Mammary epithelial cell (primary cell): ENCODE measurements around the gene SFT2D1.

Experiments used
- EZH2 ChIP-seq: IDR thresholded peaks from 2 replicates; pipeline ENCODE4 v1.6.1; 2012; ENCODE audit warnings: low read length, inconsistent platforms, borderline replicate concordance
- TF ChIP-seq, protein P1 (sequence below), 2 donors: IDR thresholded peaks in 1 of 2; conservative IDR thresholded peaks in 1 of 2; 2 replicates each; pipeline ENCODE4 v1.5.1; 2011 to 2012; ENCODE audit warnings: inconsistent platforms in 2 of 2, low read length in 2 of 2, mild to moderate bottlenecking in 2 of 2, control low read depth in 1 of 2, low read depth in 1 of 2; ENCODE audit not compliant: insufficient read depth in 1 of 2; ENCODE audit errors: extremely low read depth in 1 of 2

DNA sequence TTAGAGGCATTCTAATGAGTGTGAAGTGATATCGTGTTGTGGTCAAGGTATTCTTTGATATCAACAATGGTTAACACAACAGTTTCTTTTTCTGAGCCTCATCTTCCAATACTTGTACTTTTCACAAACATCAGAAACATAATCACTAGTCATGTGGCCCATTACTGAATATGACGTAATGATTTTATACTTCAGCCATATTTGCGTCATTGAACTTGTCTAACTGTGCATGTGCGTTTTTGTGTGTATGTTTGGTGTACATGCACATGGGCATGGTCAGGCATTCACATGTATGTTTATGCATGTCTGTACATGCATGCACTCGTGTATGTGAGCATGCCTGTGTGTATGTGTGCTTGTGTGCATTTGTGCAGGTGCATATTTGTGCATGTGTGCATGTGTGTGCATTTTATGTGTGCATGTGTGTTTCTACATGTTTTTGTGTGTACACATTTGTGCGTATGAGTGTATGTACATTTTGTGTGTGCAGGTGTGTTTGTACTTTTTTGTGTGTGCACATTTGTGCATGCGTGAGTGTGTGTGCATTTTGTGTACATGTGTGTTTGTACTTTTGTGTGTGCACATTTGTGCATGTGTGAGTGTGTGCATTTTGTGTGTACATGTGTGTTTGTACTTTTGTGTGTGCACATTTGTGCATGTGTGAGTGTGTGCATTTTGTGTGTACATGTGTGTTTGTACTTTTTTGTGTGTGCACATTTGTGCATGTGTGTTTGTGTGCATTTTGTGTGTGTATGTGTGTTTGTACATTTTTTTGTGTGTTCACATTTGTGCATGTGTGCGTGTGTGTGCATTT is 63.6 kb downstream of the SFT2D1 start:
- TF ChIP-seq, protein P1, sequence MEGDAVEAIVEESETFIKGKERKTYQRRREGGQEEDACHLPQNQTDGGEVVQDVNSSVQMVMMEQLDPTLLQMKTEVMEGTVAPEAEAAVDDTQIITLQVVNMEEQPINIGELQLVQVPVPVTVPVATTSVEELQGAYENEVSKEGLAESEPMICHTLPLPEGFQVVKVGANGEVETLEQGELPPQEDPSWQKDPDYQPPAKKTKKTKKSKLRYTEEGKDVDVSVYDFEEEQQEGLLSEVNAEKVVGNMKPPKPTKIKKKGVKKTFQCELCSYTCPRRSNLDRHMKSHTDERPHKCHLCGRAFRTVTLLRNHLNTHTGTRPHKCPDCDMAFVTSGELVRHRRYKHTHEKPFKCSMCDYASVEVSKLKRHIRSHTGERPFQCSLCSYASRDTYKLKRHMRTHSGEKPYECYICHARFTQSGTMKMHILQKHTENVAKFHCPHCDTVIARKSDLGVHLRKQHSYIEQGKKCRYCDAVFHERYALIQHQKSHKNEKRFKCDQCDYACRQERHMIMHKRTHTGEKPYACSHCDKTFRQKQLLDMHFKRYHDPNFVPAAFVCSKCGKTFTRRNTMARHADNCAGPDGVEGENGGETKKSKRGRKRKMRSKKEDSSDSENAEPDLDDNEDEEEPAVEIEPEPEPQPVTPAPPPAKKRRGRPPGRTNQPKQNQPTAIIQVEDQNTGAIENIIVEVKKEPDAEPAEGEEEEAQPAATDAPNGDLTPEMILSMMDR (conservative IDR thresholded peaks at IDR 0.05 in 1 of 2, IDR thresholded peaks at IDR 0.05 in 1 of 2; ENCODE audit: extremely low read depth in 1 of 2, insufficient read depth in 1 of 2, low read depth in 1 of 2, low read length in 2 of 2) = no peak
- TF ChIP-seq EZH2 = no peak
